ENCODE results near the gene TTR.

TTR gene

GRCh38 chr18:31591628-31592027 is at the start of gene TTR:
Gene TTR, plus strand, starts transcription at chr18:31591877. Its CDS starts 26 bp downstream, at chr18:31591903.
- Histone ChIP-seq H3K4me3 (ENCODE audit: low read length in 2 of 2) (no peak within 1 kb of the TSS), H3K9me3 (ENCODE audit: control insufficient read depth in 2 of 2, low read length in 2 of 2) (no peaks in the 10 kb centered on the region), H3K27me3 (ENCODE audit: control insufficient read depth in 2 of 2, insufficient read depth in 2 of 2, low read length in 2 of 2) (no peaks in the 10 kb centered on the region), H3K4me1 (ENCODE audit: control insufficient read depth in 2 of 2, insufficient read depth in 2 of 2, low read length in 2 of 2) (peaks cover 0 to 3% of the 10 kb centered on the region in 2 donors), H3K36me3 (ENCODE audit: control insufficient read depth in 2 of 2, insufficient read depth in 2 of 2, low read length in 2 of 2) (no peaks in the 10 kb centered on the region), H3K9ac (ENCODE audit: low read depth in 1 of 2, low read length in 2 of 2) (no peak within 1 kb of the TSS), H3K27ac (ENCODE audit: low read depth in 2 of 2, low read length in 2 of 2) (no peak within 1 kb of the TSS)

GRCh38 chr18:31546476-31546875 is 45.2 kb upstream of the TTR start:
- H3K36me3 ChIP-seq (ENCODE audit: control insufficient read depth in 2 of 2, insufficient read depth in 2 of 2, low read length in 2 of 2) = peaks cover 32 to 43% of the 10 kb centered on the region in 2 donors
- no peak overlapping the region for H3K9ac ChIP-seq (ENCODE audit: low read depth in 1 of 2, low read length in 2 of 2)
- peaks cover 3 to 9% of the 10 kb centered on the region in 2 donors for H3K4me1 ChIP-seq (ENCODE audit: control insufficient read depth in 2 of 2, insufficient read depth in 2 of 2, low read length in 2 of 2)
- H3K9me3 ChIP-seq (ENCODE audit: control insufficient read depth in 2 of 2, low read length in 2 of 2) = no peaks in the 10 kb centered on the region
- H3K27ac ChIP-seq (ENCODE audit: low read depth in 2 of 2, low read length in 2 of 2) = no peak overlapping the region
- H3K4me3 ChIP-seq (ENCODE audit: low read length in 2 of 2) = no peak overlapping the region
- H3K27me3 ChIP-seq (ENCODE audit: control insufficient read depth in 2 of 2, insufficient read depth in 2 of 2, low read length in 2 of 2) = no peaks in the 10 kb centered on the region

GRCh38 chr18:31548853-31549252 is 42.8 kb upstream of the TTR start:
- Histone ChIP-seq H3K9me3 (ENCODE audit: control insufficient read depth in 2 of 2, low read length in 2 of 2) (no peaks in the 10 kb centered on the region), H3K27ac (ENCODE audit: low read depth in 2 of 2, low read length in 2 of 2) (peak overlapping the region in 1 of 2 donors; percentile 56), H3K27me3 (ENCODE audit: control insufficient read depth in 2 of 2, insufficient read depth in 2 of 2, low read length in 2 of 2) (no peaks in the 10 kb centered on the region), H3K9ac (ENCODE audit: low read depth in 1 of 2, low read length in 2 of 2) (no peak overlapping the region), H3K4me1 (ENCODE audit: control insufficient read depth in 2 of 2, insufficient read depth in 2 of 2, low read length in 2 of 2) (peaks cover 3 to 9% of the 10 kb centered on the region in 2 donors), H3K4me3 (ENCODE audit: low read length in 2 of 2) (no peak overlapping the region), H3K36me3 (ENCODE audit: control insufficient read depth in 2 of 2, insufficient read depth in 2 of 2, low read length in 2 of 2) (peaks cover 16 to 24% of the 10 kb centered on the region in 2 donors)

GRCh38 chr18:31549416-31549815 is 42.3 kb upstream of the TTR start:
- Histone ChIP-seq H3K27me3 (ENCODE audit: control insufficient read depth in 2 of 2, insufficient read depth in 2 of 2, low read length in 2 of 2) (no peaks in the 10 kb centered on the region), H3K36me3 (ENCODE audit: control insufficient read depth in 2 of 2, insufficient read depth in 2 of 2, low read length in 2 of 2) (peaks cover 16 to 21% of the 10 kb centered on the region in 2 donors), H3K9ac (ENCODE audit: low read depth in 1 of 2, low read length in 2 of 2) (no peak overlapping the region), H3K27ac (ENCODE audit: low read depth in 2 of 2, low read length in 2 of 2) (peak overlapping the region in 1 of 2 donors; percentile 56), H3K4me1 (ENCODE audit: control insufficient read depth in 2 of 2, insufficient read depth in 2 of 2, low read length in 2 of 2) (peaks cover 3 to 9% of the 10 kb centered on the region in 2 donors), H3K9me3 (ENCODE audit: control insufficient read depth in 2 of 2, low read length in 2 of 2) (no peaks in the 10 kb centered on the region), H3K4me3 (ENCODE audit: low read length in 2 of 2) (no peak overlapping the region)

- Histone ChIP-seq H3K9ac (ENCODE audit: low read depth in 1 of 2, low read length in 2 of 2) (no peak overlapping the region), H3K4me3 (ENCODE audit: low read length in 2 of 2) (no peak overlapping the region), H3K4me1 (ENCODE audit: control insufficient read depth in 2 of 2, insufficient read depth in 2 of 2, low read length in 2 of 2) (peaks cover 3 to 9% of the 10 kb centered on the region in 2 donors), H3K9me3 (ENCODE audit: control insufficient read depth in 2 of 2, low read length in 2 of 2) (no peaks in the 10 kb centered on the region), H3K36me3 (ENCODE audit: control insufficient read depth in 2 of 2, insufficient read depth in 2 of 2, low read length in 2 of 2) (peaks cover 0 to 3% of the 10 kb centered on the region in 2 donors), H3K27ac (ENCODE audit: low read depth in 2 of 2, low read length in 2 of 2) (no peak overlapping the region), H3K27me3 (ENCODE audit: control insufficient read depth in 2 of 2, insufficient read depth in 2 of 2, low read length in 2 of 2) (no peaks in the 10 kb centered on the region)
These were observed 39.8 kb upstream of the TTR start for GRCh38 chr18:31551883-31552282.

- no peaks in the 10 kb centered on the region for H3K36me3 ChIP-seq (ENCODE audit: control insufficient read depth in 2 of 2, insufficient read depth in 2 of 2, low read length in 2 of 2)
- H3K9me3 ChIP-seq (ENCODE audit: control insufficient read depth in 2 of 2, low read length in 2 of 2) = no peaks in the 10 kb centered on the region
- peaks cover 3 to 6% of the 10 kb centered on the region in 2 donors for H3K4me1 ChIP-seq (ENCODE audit: control insufficient read depth in 2 of 2, insufficient read depth in 2 of 2, low read length in 2 of 2)
- no peak overlapping the region for H3K4me3 ChIP-seq (ENCODE audit: low read length in 2 of 2)
- no peak overlapping the region for H3K27ac ChIP-seq (ENCODE audit: low read depth in 2 of 2, low read length in 2 of 2)
- no peak overlapping the region for H3K9ac ChIP-seq (ENCODE audit: low read depth in 1 of 2, low read length in 2 of 2)
- H3K27me3 ChIP-seq (ENCODE audit: control insufficient read depth in 2 of 2, insufficient read depth in 2 of 2, low read length in 2 of 2) = no peaks in the 10 kb centered on the region
These were observed 37.9 kb upstream of the TTR start for GRCh38 chr18:31553800-31554199.

- Histone ChIP-seq H3K9ac (ENCODE audit: low read depth in 1 of 2, low read length in 2 of 2) (no peak overlapping the region), H3K27me3 (ENCODE audit: control insufficient read depth in 2 of 2, insufficient read depth in 2 of 2, low read length in 2 of 2) (no peaks in the 10 kb centered on the region), H3K36me3 (ENCODE audit: control insufficient read depth in 2 of 2, insufficient read depth in 2 of 2, low read length in 2 of 2) (no peaks in the 10 kb centered on the region), H3K4me1 (ENCODE audit: control insufficient read depth in 2 of 2, insufficient read depth in 2 of 2, low read length in 2 of 2) (peaks cover 0 to under 1% of the 10 kb centered on the region in 2 donors), H3K27ac (ENCODE audit: low read depth in 2 of 2, low read length in 2 of 2) (no peak overlapping the region), H3K9me3 (ENCODE audit: control insufficient read depth in 2 of 2, low read length in 2 of 2) (no peaks in the 10 kb centered on the region), H3K4me3 (ENCODE audit: low read length in 2 of 2) (no peak overlapping the region)
These were observed 36.9 kb upstream of the TTR start for GRCh38 chr18:31554776-31555175.

GRCh38 chr18:31555971-31556747 is 35.5 kb upstream of the TTR start:
- Histone ChIP-seq H3K4me3 (ENCODE audit: low read length in 2 of 2) (no peak overlapping the region), H3K9me3 (ENCODE audit: control insufficient read depth in 2 of 2, low read length in 2 of 2) (no peaks in the 10 kb centered on the region), H3K4me1 (ENCODE audit: control insufficient read depth in 2 of 2, insufficient read depth in 2 of 2, low read length in 2 of 2) (no peaks in the 10 kb centered on the region), H3K27ac (ENCODE audit: low read depth in 2 of 2, low read length in 2 of 2) (no peak overlapping the region), H3K36me3 (ENCODE audit: control insufficient read depth in 2 of 2, insufficient read depth in 2 of 2, low read length in 2 of 2) (no peaks in the 10 kb centered on the region), H3K27me3 (ENCODE audit: control insufficient read depth in 2 of 2, insufficient read depth in 2 of 2, low read length in 2 of 2) (no peaks in the 10 kb centered on the region), H3K9ac (ENCODE audit: low read depth in 1 of 2, low read length in 2 of 2) (no peak overlapping the region)

- Histone ChIP-seq H3K36me3 (ENCODE audit: control insufficient read depth in 2 of 2, insufficient read depth in 2 of 2, low read length in 2 of 2) (no peaks in the 10 kb centered on the region), H3K9ac (ENCODE audit: low read depth in 1 of 2, low read length in 2 of 2) (no peak overlapping the region), H3K9me3 (ENCODE audit: control insufficient read depth in 2 of 2, low read length in 2 of 2) (no peaks in the 10 kb centered on the region), H3K4me3 (ENCODE audit: low read length in 2 of 2) (no peak overlapping the region), H3K27me3 (ENCODE audit: control insufficient read depth in 2 of 2, insufficient read depth in 2 of 2, low read length in 2 of 2) (no peaks in the 10 kb centered on the region), H3K27ac (ENCODE audit: low read depth in 2 of 2, low read length in 2 of 2) (no peak overlapping the region), H3K4me1 (ENCODE audit: control insufficient read depth in 2 of 2, insufficient read depth in 2 of 2, low read length in 2 of 2) (no peaks in the 10 kb centered on the region)
These were observed 34.2 kb upstream of the TTR start for GRCh38 chr18:31557446-31557845.

- H3K36me3 ChIP-seq (ENCODE audit: control insufficient read depth in 2 of 2, insufficient read depth in 2 of 2, low read length in 2 of 2) = no peaks in the 10 kb centered on the region
- H3K9me3 ChIP-seq (ENCODE audit: control insufficient read depth in 2 of 2, low read length in 2 of 2) = no peaks in the 10 kb centered on the region
- H3K4me3 ChIP-seq (ENCODE audit: low read length in 2 of 2) = no peak overlapping the region
- H3K4me1 ChIP-seq (ENCODE audit: control insufficient read depth in 2 of 2, insufficient read depth in 2 of 2, low read length in 2 of 2) = no peaks in the 10 kb centered on the region
- H3K27me3 ChIP-seq (ENCODE audit: control insufficient read depth in 2 of 2, insufficient read depth in 2 of 2, low read length in 2 of 2) = no peaks in the 10 kb centered on the region
- H3K27ac ChIP-seq (ENCODE audit: low read depth in 2 of 2, low read length in 2 of 2) = no peak overlapping the region
- H3K9ac ChIP-seq (ENCODE audit: low read depth in 1 of 2, low read length in 2 of 2) = no peak overlapping the region
These were observed 33.1 kb upstream of the TTR start for GRCh38 chr18:31558567-31558966.

Measured in mucosa of rectum (tissue), 2 donors.